Measurements from ENCODE around the gene SH2B2. TPM values are rescaled to one million over a fixed set of nuclear protein-coding genes. Genes with fewer than 3 reads are reported as not detected.
"Not testable (repeated sequence)": the region's sequence is repeated elsewhere in the genome, so short reads cannot be mapped to it uniquely, and the experiment has no call there.

SH2B2 gene
- total RNA-seq, 5 donors from 2014 or later (not counting 1 experiment from before 2014, with no cell fraction given) = 0.90 to 5.0 (median 2.5) TPM

- H3K9me3 ChIP-seq; H3K4me1 ChIP-seq (ENCODE audit: control insufficient read depth in 1 of 2, extremely low read depth in 1 of 2, insufficient read depth in 2 of 2, low read length in 2 of 2); POLR2A ChIA-PET; H3K9me3 Mint-ChIP-seq; H3K27me3 ChIP-seq (replicated peaks in 1 of 2; ENCODE audit: control insufficient read depth in 2 of 2, extremely low read depth in 1 of 2, insufficient read depth in 2 of 2, low read length in 1 of 2); H3K36me3 ChIP-seq (ENCODE audit: control insufficient read depth in 2 of 2, extremely low read depth in 1 of 2, insufficient read depth in 1 of 2, low read length in 1 of 2); H3K27ac ChIP-seq (ENCODE audit: low read length); H3K27me3 Mint-ChIP-seq; ATAC-seq (replicated peaks in 1 of 4): not testable (repeated sequence)
- peak overlapping the region; percentile 86 to 90 (median 90) for H3K4me3 Mint-ChIP-seq
- peak overlapping the region in 1 of 2 donors; percentile 84 for H3K27ac Mint-ChIP-seq
- H3K36me3 Mint-ChIP-seq = peaks cover 13% of the 10 kb centered on the region
- CTCF ChIA-PET = interaction anchor here (0.6 to 1.4 kb wide), 2 partner anchors 28 to 88 kb away, joined by 3 to 4 read pairs; no protein-coding TSS in a partner anchor
- H3K4me3 ChIP-seq (ENCODE audit: control insufficient read depth in 1 of 2, extremely low read depth in 1 of 2, low read length in 1 of 2) = peak overlapping the region; percentile 62 to 63
- WGBS (ENCODE audit: insufficient coverage) = no CpG with 5 or more reads among the region's 20 CpGs
- peak in 4 of 35 experiments; percentile 1 to 8 (median 2) for DNase-seq
- H3K4me1 Mint-ChIP-seq = peaks cover 24 to 28% (median 25%) of the 10 kb centered on the region in 3 donors
These were observed 77.8 kb downstream of the SH2B2 start for GRCh38 chr7:102364394-102364886.

- H3K4me3 ChIP-seq (ENCODE audit: control insufficient read depth in 1 of 2, extremely low read depth in 1 of 2, low read length in 1 of 2); H3K9me3 Mint-ChIP-seq; CTCF ChIA-PET; DNase-seq; H3K36me3 ChIP-seq (ENCODE audit: control insufficient read depth in 2 of 2, extremely low read depth in 1 of 2, insufficient read depth in 1 of 2, low read length in 1 of 2); H3K4me1 ChIP-seq (ENCODE audit: control insufficient read depth in 1 of 2, extremely low read depth in 1 of 2, insufficient read depth in 2 of 2, low read length in 2 of 2); H3K27me3 ChIP-seq (replicated peaks in 1 of 2; ENCODE audit: control insufficient read depth in 2 of 2, extremely low read depth in 1 of 2, insufficient read depth in 2 of 2, low read length in 1 of 2); H3K27me3 Mint-ChIP-seq; POLR2A ChIA-PET; H3K27ac ChIP-seq (ENCODE audit: low read length); ATAC-seq (replicated peaks in 1 of 4); H3K27ac Mint-ChIP-seq; H3K9me3 ChIP-seq: not testable (repeated sequence)
- Mint-ChIP-seq H3K4me3 (peak overlapping the region; percentile 31 to 90 (median 51)), H3K4me1 (peaks cover 26 to 31% (median 31%) of the 10 kb centered on the region in 3 donors), H3K36me3 (peaks cover 19% of the 10 kb centered on the region)
- WGBS (ENCODE audit: insufficient coverage) = no CpG with 5 or more reads among the region's 7 CpGs
These were observed 78.7 kb downstream of the SH2B2 start for GRCh38 chr7:102365390-102365789.

- H3K9me3 ChIP-seq; H3K4me1 ChIP-seq (ENCODE audit: control insufficient read depth in 1 of 2, extremely low read depth in 1 of 2, insufficient read depth in 2 of 2, low read length in 2 of 2); ATAC-seq (replicated peaks in 1 of 4); H3K27ac ChIP-seq (ENCODE audit: low read length); H3K9me3 Mint-ChIP-seq; H3K36me3 ChIP-seq (ENCODE audit: control insufficient read depth in 2 of 2, extremely low read depth in 1 of 2, insufficient read depth in 1 of 2, low read length in 1 of 2); DNase-seq; H3K27ac Mint-ChIP-seq; H3K27me3 Mint-ChIP-seq; CTCF ChIA-PET; H3K27me3 ChIP-seq (replicated peaks in 1 of 2; ENCODE audit: control insufficient read depth in 2 of 2, extremely low read depth in 1 of 2, insufficient read depth in 2 of 2, low read length in 1 of 2); H3K4me3 ChIP-seq (ENCODE audit: control insufficient read depth in 1 of 2, extremely low read depth in 1 of 2, low read length in 1 of 2): not testable (repeated sequence)
- Mint-ChIP-seq H3K4me3 (peak overlapping the region in 1 of 3 donors; percentile 29), H3K4me1 (peaks cover 36 to 40% (median 36%) of the 10 kb centered on the region in 3 donors), H3K36me3 (peaks cover 31% of the 10 kb centered on the region)
- POLR2A ChIA-PET = interaction anchor here in 1 of 2 donors (0.6 kb wide), 1 partner anchor 677 kb away, joined by 3 read pairs; no protein-coding TSS in a partner anchor
These were observed 83.4 kb downstream of the SH2B2 start for GRCh38 chr7:102370038-102370437.

Other genes with a start within 250 kb of the SH2B2 start
- gene SPDYE6, start 69.6 kb downstream of the SH2B2 start, total RNA-seq = not detected
- 10 to 100 TPM; 37.1 to 56.2 (median 48.3) TPM for gene PRKRIP1, start 109.5 kb downstream of the SH2B2 start, total RNA-seq
- 10 to 100 TPM; 23.0 to 47.5 (median 37.8) TPM for gene ORAI2, start 146.7 kb downstream of the SH2B2 start, total RNA-seq
- 10 to 100 TPM in 3 of 5 donors, 1 to 10 TPM in 2; 5.6 to 13.5 (median 12.2) TPM for gene ALKBH4, start 178.0 kb downstream of the SH2B2 start, total RNA-seq
- 10 to 100 TPM; 14.0 to 29.0 (median 23.9) TPM for gene LRWD1, start 178.1 kb downstream of the SH2B2 start, total RNA-seq
- gene POLR2J, start 192.1 kb downstream of the SH2B2 start, total RNA-seq = 10 to 100 TPM; 35.2 to 53.7 (median 42.3) TPM
- gene RASA4B, start 230.9 kb downstream of the SH2B2 start, total RNA-seq = 10 to 100 TPM; 18.3 to 57.0 (median 43.0) TPM

All from T-cell (primary cell).